Progenitor cell of endocrine pancreas (in vitro differentiated cells): ENCODE results near the gene SLC39A10. TPM values are rescaled to one million over a fixed set of nuclear protein-coding genes. Genes with fewer than 3 reads are reported as not detected.

Source experiments
- DNase-seq: peaks from one replicate; pipeline ENCODE4 v3.0.0; 2021; ENCODE audit warnings: low spot score; ENCODE audit not compliant: unreplicated experiment
- H3K27ac Mint-ChIP-seq: 2 replicates; pipeline ENCODE4 v1.8.0; 2021; ENCODE audit warnings: mild to moderate bottlenecking, moderate library complexity, mixed read lengths
- H3K27me3 Mint-ChIP-seq: 2 replicates; pipeline ENCODE4 v1.8.0; 2021; ENCODE audit warnings: mixed read lengths
- H3K36me3 Mint-ChIP-seq: 2 replicates; pipeline ENCODE4 v1.8.0; 2022; ENCODE audit warnings: mixed read lengths; ENCODE audit not compliant: insufficient read depth
- H3K4me1 Mint-ChIP-seq: 2 replicates; pipeline ENCODE4 v1.8.0; 2021; ENCODE audit warnings: low read depth, mixed read lengths
- H3K4me3 Mint-ChIP-seq: 2 replicates; pipeline ENCODE4 v1.8.0; 2021; ENCODE audit warnings: low read depth, mild to moderate bottlenecking, moderate library complexity, mixed read lengths
- H3K9me3 Mint-ChIP-seq: 2 replicates; pipeline ENCODE4 v1.8.0; 2021; ENCODE audit warnings: low read depth, mixed read lengths
- CTCF ChIP-seq: fragments of 200-600 bp; sonication (generic); IDR thresholded peaks from one replicate; pipeline ENCODE4 v1.5.0; 2021; ENCODE audit warnings: antibody characterized with exemption, mild to moderate bottlenecking; ENCODE audit not compliant: unreplicated experiment
- total RNA-seq: library from RNA; stranded (reverse); gene quantifications from 2 replicates; pipeline ENCODE4 v1.2.1, GENCODE V29; 2021

SLC39A10 gene
- total RNA-seq, 1 donor from 2014 or later = 181 TPM

- no peak for DNase-seq
- H3K9me3 Mint-ChIP-seq = peaks cover 42% of the 10 kb centered on the region
- no peak for TF ChIP-seq CTCF
- no peak overlapping the region for H3K27ac Mint-ChIP-seq
- H3K36me3 Mint-ChIP-seq = peaks cover 59% of the 10 kb centered on the region
- H3K4me3 Mint-ChIP-seq = no peak overlapping the region
- H3K27me3 Mint-ChIP-seq = no peaks in the 10 kb centered on the region
- H3K4me1 Mint-ChIP-seq = no peaks in the 10 kb centered on the region
These were observed 38.1 kb downstream of the SLC39A10 start for GRCh38 chr2:195695002-195695631.

- Mint-ChIP-seq H3K36me3 (peaks cover 58% of the 10 kb centered on the region), H3K9me3 (peaks cover 41% of the 10 kb centered on the region), H3K27me3 (no peaks in the 10 kb centered on the region), H3K4me3 (no peak overlapping the region), H3K4me1 (no peaks in the 10 kb centered on the region), H3K27ac (no peak overlapping the region)
- no peak for DNase-seq
- TF ChIP-seq CTCF = no peak
These were observed 39.0 kb downstream of the SLC39A10 start for GRCh38 chr2:195696012-195696411.

GRCh38 chr2:195697681-195698220 lies 40.7 kb downstream of the SLC39A10 start:
- peaks cover 54% of the 10 kb centered on the region for H3K36me3 Mint-ChIP-seq
- H3K4me3 Mint-ChIP-seq = no peak overlapping the region
- no peak for TF ChIP-seq CTCF
- no peaks in the 10 kb centered on the region for H3K27me3 Mint-ChIP-seq
- DNase-seq = no peak
- no peak overlapping the region for H3K27ac Mint-ChIP-seq
- H3K9me3 Mint-ChIP-seq = peaks cover 32% of the 10 kb centered on the region
- no peaks in the 10 kb centered on the region for H3K4me1 Mint-ChIP-seq

GRCh38 chr2:195700480-195700879 lies 43.5 kb downstream of the SLC39A10 start:
- no peak overlapping the region for H3K4me3 Mint-ChIP-seq
- TF ChIP-seq CTCF = no peak
- H3K36me3 Mint-ChIP-seq = peaks cover 40% of the 10 kb centered on the region
- H3K4me1 Mint-ChIP-seq = no peaks in the 10 kb centered on the region
- DNase-seq = no peak
- peaks cover 20% of the 10 kb centered on the region for H3K9me3 Mint-ChIP-seq
- no peaks in the 10 kb centered on the region for H3K27me3 Mint-ChIP-seq
- peak overlapping the region; percentile 33 for H3K27ac Mint-ChIP-seq

GRCh38 chr2:195706161-195706900 lies 49.3 kb downstream of the SLC39A10 start:
- Mint-ChIP-seq H3K27me3 (no peaks in the 10 kb centered on the region), H3K4me3 (no peak overlapping the region), H3K36me3 (peaks cover 15% of the 10 kb centered on the region), H3K4me1 (peaks cover 9% of the 10 kb centered on the region), H3K27ac (no peak overlapping the region), H3K9me3 (peaks cover under 1% of the 10 kb centered on the region)
- DNase-seq = no peak
- no peak for TF ChIP-seq CTCF
